ENCODE measurements around the gene WWC1.
"Not testable (repeated sequence)": the region's sequence is repeated elsewhere in the genome, so short reads cannot be mapped to it uniquely, and the experiment has no call there.

The WWC1 gene

GRCh38 chr5:168413062-168413461 lies 121.6 kb downstream of the WWC1 start:
- no peak for DNase-seq (ENCODE audit: low read depth)

- no peak for DNase-seq (ENCODE audit: low read depth)
Measured at GRCh38 chr5:168413596-168413995, 122.2 kb downstream of the WWC1 start.

GRCh38 chr5:168415401-168415800 lies 124.0 kb downstream of the WWC1 start:
- DNase-seq (ENCODE audit: low read depth): no peak

GRCh38 chr5:168415971-168416370 lies 124.5 kb downstream of the WWC1 start:
- no peak for DNase-seq (ENCODE audit: low read depth)

- no peak for DNase-seq (ENCODE audit: low read depth)
Measured at GRCh38 chr5:168417731-168418429, 126.4 kb downstream of the WWC1 start.

GRCh38 chr5:168420461-168420860 lies 129.0 kb downstream of the WWC1 start:
- DNase-seq (ENCODE audit: low read depth): no peak

- no peak for DNase-seq (ENCODE audit: low read depth)
Measured at GRCh38 chr5:168422431-168422830, 131.0 kb downstream of the WWC1 start.

GRCh38 chr5:168423478-168423877 lies 132.0 kb downstream of the WWC1 start:
- DNase-seq (ENCODE audit: low read depth): no peak

GRCh38 chr5:168423971-168424370 lies 132.5 kb downstream of the WWC1 start:
- DNase-seq (ENCODE audit: low read depth): no peak

GRCh38 chr5:168424594-168425323 lies 133.3 kb downstream of the WWC1 start:
- DNase-seq (ENCODE audit: low read depth): no peak

GRCh38 chr5:168426007-168426863 lies 134.8 kb downstream of the WWC1 start:
- DNase-seq (ENCODE audit: low read depth): no peak

GRCh38 chr5:168426864-168427172 lies 135.4 kb downstream of the WWC1 start:
- no peak for DNase-seq (ENCODE audit: low read depth)

- DNase-seq (ENCODE audit: low read depth): no peak
Measured at GRCh38 chr5:168427224-168427623, 135.8 kb downstream of the WWC1 start.

- no peak for DNase-seq (ENCODE audit: low read depth)
Measured at GRCh38 chr5:168428552-168428951, 137.1 kb downstream of the WWC1 start.

GRCh38 chr5:168430296-168430695 lies 138.9 kb downstream of the WWC1 start:
- DNase-seq (ENCODE audit: low read depth): no peak

- no peak for DNase-seq (ENCODE audit: low read depth)
Measured at GRCh38 chr5:168432903-168433302, 141.5 kb downstream of the WWC1 start.

- DNase-seq (ENCODE audit: low read depth): no peak
Measured at GRCh38 chr5:168434001-168434400, 142.6 kb downstream of the WWC1 start.

- no peak for DNase-seq (ENCODE audit: low read depth)
Measured at GRCh38 chr5:168434746-168435321, 143.4 kb downstream of the WWC1 start.

- DNase-seq (ENCODE audit: low read depth): not testable (repeated sequence)
Measured at GRCh38 chr5:168435340-168435739, 143.9 kb downstream of the WWC1 start.

GRCh38 chr5:168438349-168438748 lies 146.9 kb downstream of the WWC1 start:
- no peak for DNase-seq (ENCODE audit: low read depth)

GRCh38 chr5:168443533-168443932 lies 152.1 kb downstream of the WWC1 start:
- DNase-seq (ENCODE audit: low read depth): no peak

- no peak for DNase-seq (ENCODE audit: low read depth)
Measured at GRCh38 chr5:168443950-168444700, 152.7 kb downstream of the WWC1 start.
